Osteoblast (primary cell): ENCODE results near the gene SLX9. TPM values are rescaled to one million over a fixed set of nuclear protein-coding genes. Genes with fewer than 3 reads are reported as not detected.

ENCODE experiments used
- DNase-seq: peaks from one replicate; pipeline ENCODE4 v3.0.0; 2011; ENCODE audit warnings: low spot score, mixed read lengths; ENCODE audit not compliant: insufficient read length; ENCODE audit errors: missing footprints
- H2AFZ ChIP-seq: 2 replicates; pipeline ENCODE4 v1.6.0; 2011; ENCODE audit warnings: mild to moderate bottlenecking, low read length
- H3K27ac ChIP-seq: 2 replicates; pipeline ENCODE4 v1.5.1; 2011; ENCODE audit warnings: mild to moderate bottlenecking, low read depth, low read length, moderate library complexity
- H3K27me3 ChIP-seq: 2 replicates; pipeline ENCODE4 v1.6.0; 2012; ENCODE audit warnings: mild to moderate bottlenecking, control low read depth, inconsistent platforms, low read length, moderate library complexity; ENCODE audit not compliant: insufficient read depth
- H3K36me3 ChIP-seq: 2 replicates; pipeline ENCODE4 v1.5.1; 2011; ENCODE audit warnings: mild to moderate bottlenecking, low read length, control low read depth, moderate library complexity; ENCODE audit not compliant: insufficient read depth
- H3K4me1 ChIP-seq: 2 replicates; pipeline ENCODE4 v1.5.1; 2011; ENCODE audit warnings: mild to moderate bottlenecking, low read length, control low read depth, moderate library complexity; ENCODE audit not compliant: insufficient read depth
- H3K4me2 ChIP-seq: 2 replicates; pipeline ENCODE4 v1.6.0; 2011; ENCODE audit warnings: mild to moderate bottlenecking, low read length; ENCODE audit not compliant: insufficient read depth
- H3K4me3 ChIP-seq: fragments of 200-600 bp; sonication (generic); 3 replicates; pipeline ENCODE4 v1.5.1; 2012; ENCODE audit warnings: mild to moderate bottlenecking, low read length, inconsistent platforms; ENCODE audit not compliant: insufficient read depth
- H3K79me2 ChIP-seq: 2 replicates; pipeline ENCODE4 v1.6.0; 2012; ENCODE audit warnings: mild to moderate bottlenecking, low read length, control low read depth, inconsistent platforms; ENCODE audit not compliant: insufficient read depth
- H3K9me3 ChIP-seq: 2 replicates; pipeline ENCODE4 v1.5.1; 2011; ENCODE audit warnings: low read depth, low read length, control low read depth
- H4K20me1 ChIP-seq: 2 replicates; pipeline ENCODE4 v1.6.0; 2012; ENCODE audit warnings: mild to moderate bottlenecking, low read length, control low read depth; ENCODE audit not compliant: insufficient read depth
- CTCF ChIP-seq: IDR thresholded peaks from 2 replicates; pipeline ENCODE4 v1.5.1; 2011; ENCODE audit warnings: mild to moderate bottlenecking, low read depth, low read length, moderate library complexity; ENCODE audit errors: extremely low read depth
- total RNA-seq: library from RNA; depleted of rRNA; stranded (reverse); fragments of >200 nt; gene quantifications from 2 replicates; pipeline ENCODE4 v1.2.3, GENCODE V29; 2012

The SLX9 gene
- total RNA-seq, 1 donor = 9.4 TPM

DNA sequence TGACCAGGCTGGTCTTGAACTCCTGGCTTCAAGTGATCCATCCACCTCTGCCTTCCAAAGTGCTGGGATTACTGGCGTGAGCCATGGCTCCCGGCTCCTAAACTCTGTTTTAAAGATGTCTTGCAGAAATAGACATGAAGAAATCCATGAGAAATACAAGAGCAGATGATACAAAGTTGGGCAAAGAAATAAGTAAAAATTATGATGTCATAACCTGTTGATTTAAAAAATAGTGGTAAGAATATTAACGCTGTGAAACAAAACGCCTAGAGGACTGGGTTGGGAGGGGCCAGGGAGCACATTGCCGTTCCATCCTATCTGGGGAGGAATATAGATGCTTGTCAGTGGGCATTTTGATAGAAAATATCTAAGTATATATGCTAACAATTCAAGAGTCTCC, 17.9 kb upstream of the SLX9 start:
- H3K27me3 ChIP-seq = no peaks in the 10 kb centered on the region

GRCh38 chr21:44923480-44924084, 16.2 kb upstream of the SLX9 start:
- no peaks in the 10 kb centered on the region for H3K79me2 ChIP-seq
- H3K4me2 ChIP-seq = no peak overlapping the region
- DNase-seq = no peak
- H4K20me1 ChIP-seq = no peaks in the 10 kb centered on the region
- no peaks in the 10 kb centered on the region for H3K36me3 ChIP-seq
- H3K4me1 ChIP-seq = peaks cover 40% of the 10 kb centered on the region
- no peak overlapping the region for H3K27ac ChIP-seq
- TF ChIP-seq CTCF = no peak
- no peak overlapping the region for H2AFZ ChIP-seq
- H3K27me3 ChIP-seq = no peaks in the 10 kb centered on the region
- H3K4me3 ChIP-seq = no peak overlapping the region
- H3K9me3 ChIP-seq = no peaks in the 10 kb centered on the region

More for the DNA sequence above, 17.9 kb upstream of the SLX9 start:
- DNase-seq = no peak
- no peak for TF ChIP-seq CTCF
- Histone ChIP-seq H2AFZ (no peak overlapping the region), H3K9me3 (no peaks in the 10 kb centered on the region), H3K4me1 (peaks cover 24% of the 10 kb centered on the region), H3K27ac (no peak overlapping the region), H4K20me1 (no peaks in the 10 kb centered on the region), H3K36me3 (no peaks in the 10 kb centered on the region), H3K4me2 (no peak overlapping the region), H3K4me3 (no peak overlapping the region), H3K79me2 (no peaks in the 10 kb centered on the region)

DNA sequence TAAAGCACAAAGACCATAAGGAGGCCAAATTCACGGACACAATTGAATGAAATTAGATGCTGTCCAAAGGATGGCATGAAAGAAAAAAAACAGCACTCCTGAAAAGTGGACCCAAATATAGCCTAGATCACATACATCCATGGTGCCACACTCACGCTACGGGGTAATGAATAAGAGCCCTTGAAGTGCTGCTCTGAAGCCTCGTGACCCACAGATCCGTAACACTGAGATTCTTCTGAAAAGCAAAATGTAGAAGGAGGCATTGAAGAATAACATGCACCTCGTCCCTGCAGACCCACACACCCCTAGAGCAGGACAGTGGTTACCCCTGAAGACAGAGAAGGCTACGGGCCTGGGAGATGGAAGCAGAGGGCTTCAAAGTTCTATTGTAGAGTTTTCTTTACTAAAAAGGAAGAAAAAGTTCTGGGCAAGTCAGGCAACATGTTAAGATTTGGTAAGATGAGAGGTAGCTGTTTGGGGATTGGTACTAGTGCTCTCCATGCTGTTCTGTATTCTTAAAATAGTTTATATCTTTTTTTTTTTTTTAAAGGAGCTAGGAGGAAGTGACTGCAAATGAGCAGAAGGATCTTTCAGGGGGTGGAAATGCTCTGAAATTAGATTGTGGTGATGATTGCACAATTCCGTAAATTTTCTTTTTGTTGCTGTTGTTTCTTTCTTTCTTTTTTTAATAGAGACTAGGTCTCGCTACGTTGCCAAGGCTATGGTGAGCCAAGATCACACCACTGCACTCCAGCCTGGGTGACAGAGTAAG, 15.0 kb upstream of the SLX9 start:
- Histone ChIP-seq H3K79me2 (no peaks in the 10 kb centered on the region), H3K4me3 (no peak overlapping the region), H4K20me1 (no peaks in the 10 kb centered on the region), H3K27ac (peak overlapping the region; percentile 61), H3K27me3 (no peaks in the 10 kb centered on the region), H3K4me2 (peak overlapping the region; percentile 62), H3K9me3 (no peaks in the 10 kb centered on the region), H3K36me3 (no peaks in the 10 kb centered on the region), H2AFZ (peak overlapping the region; percentile 40), H3K4me1 (peaks cover 49% of the 10 kb centered on the region)
- peak; percentile 86 for DNase-seq
- no peak for TF ChIP-seq CTCF

- no peak overlapping the region for H3K4me3 ChIP-seq
- peak overlapping the region; percentile 61 for H3K27ac ChIP-seq
- no peak for DNase-seq
- H3K4me1 ChIP-seq = peaks cover 49% of the 10 kb centered on the region
- peak overlapping the region; percentile 62 for H3K4me2 ChIP-seq
- H3K27me3 ChIP-seq = no peaks in the 10 kb centered on the region
- H3K79me2 ChIP-seq = no peaks in the 10 kb centered on the region
- H4K20me1 ChIP-seq = no peaks in the 10 kb centered on the region
- no peak for TF ChIP-seq CTCF
- H2AFZ ChIP-seq = no peak overlapping the region
- H3K9me3 ChIP-seq = no peaks in the 10 kb centered on the region
- no peaks in the 10 kb centered on the region for H3K36me3 ChIP-seq
These were observed 14.5 kb upstream of the SLX9 start for GRCh38 chr21:44925378-44925755.
